Loucy (cell line): Measurements from ENCODE around the gene MMP2.

Source experiments
- H2AFZ ChIP-seq: fragments of 200-600 bp; sonication (generic); 2 replicates; pipeline ENCODE4 v1.6.0; 2016; ENCODE audit warnings: antibody characterized with exemption, mild to moderate bottlenecking, low read length, moderate library complexity
- H3F3A ChIP-seq: fragments of 200-600 bp; 2 replicates; pipeline ENCODE4 v1.6.0; 2016; ENCODE audit warnings: antibody characterized with exemption, low read depth, mild to moderate bottlenecking
- H3K27me3 ChIP-seq: fragments of 200-600 bp; sonication (generic); 2 replicates; pipeline ENCODE4 v1.6.1; 2014; ENCODE audit warnings: low read length, mild to moderate bottlenecking; ENCODE audit not compliant: insufficient read depth, poor library complexity, severe bottlenecking
- H3K36me3 ChIP-seq: fragments of 200-600 bp; sonication (generic); 2 replicates; pipeline ENCODE4 v1.6.1; 2016; ENCODE audit warnings: low read length; ENCODE audit not compliant: insufficient read depth
- H3K4me1 ChIP-seq: fragments of 200-600 bp; sonication (generic); 2 replicates; pipeline ENCODE4 v1.5.1; 2014; ENCODE audit warnings: low read length, mild to moderate bottlenecking; ENCODE audit not compliant: insufficient read depth, poor library complexity, severe bottlenecking
- H3K4me2 ChIP-seq: fragments of 200-600 bp; sonication (generic); 2 replicates; pipeline ENCODE4 v1.6.0; 2014; ENCODE audit warnings: antibody characterized with exemption, low read length, low read depth, mild to moderate bottlenecking; ENCODE audit not compliant: poor library complexity, severe bottlenecking
- H3K4me3 ChIP-seq: fragments of 200-600 bp; sonication (generic); 2 replicates; pipeline ENCODE4 v1.5.1; 2014; ENCODE audit warnings: low read length, mild to moderate bottlenecking, mixed read lengths; ENCODE audit not compliant: poor library complexity, severe bottlenecking
- H3K79me2 ChIP-seq: fragments of 200-600 bp; sonication (generic); 2 replicates; pipeline ENCODE4 v1.6.1; 2014; ENCODE audit warnings: low read length; ENCODE audit not compliant: insufficient read depth
- H3K9ac ChIP-seq: fragments of 200-600 bp; sonication (generic); 2 replicates; pipeline ENCODE4 v1.6.0; 2014; ENCODE audit warnings: mild to moderate bottlenecking, low read depth, low read length, moderate library complexity; ENCODE audit not compliant: poor library complexity, severe bottlenecking
- H3K9me2 ChIP-seq: fragments of 200-600 bp; sonication (generic); replicated peaks from 2 replicates; pipeline ENCODE4 v1.6.1; 2016; ENCODE audit warnings: low read depth, low read length, mixed read lengths
- H3K9me3 ChIP-seq: fragments of 200-600 bp; sonication (generic); 2 replicates; pipeline ENCODE4 v1.6.1; 2014; ENCODE audit warnings: mild to moderate bottlenecking, antibody characterized with exemption, low read length, low read depth; ENCODE audit not compliant: insufficient read depth
- H4K20me1 ChIP-seq: fragments of 200-600 bp; sonication (generic); 2 replicates; pipeline ENCODE4 v1.6.0; 2014; ENCODE audit warnings: antibody characterized with exemption, low read length, mild to moderate bottlenecking; ENCODE audit not compliant: insufficient read depth, poor library complexity, severe bottlenecking
- CTCF ChIP-seq: fragments of 200-600 bp; sonication (generic); conservative IDR thresholded peaks from 2 replicates; pipeline ENCODE4 v1.5.1; 2014; ENCODE audit warnings: mild to moderate bottlenecking, antibody characterized with exemption, low read length
- EZH2phosphoT487 ChIP-seq: fragments of 200-600 bp; IDR thresholded peaks from 2 replicates; pipeline ENCODE4 v1.6.1; 2018; ENCODE audit warnings: antibody characterized with exemption, mild to moderate bottlenecking, moderate library complexity, borderline replicate concordance

Gene MMP2

GRCh38 chr16:55469821-55470532, 9.0 kb upstream of the MMP2 start:
- H3K9ac ChIP-seq: no peak overlapping the region
- no peaks in the 10 kb centered on the region for H3K9me3 ChIP-seq
- no peak overlapping the region for H3K4me2 ChIP-seq
- no peak overlapping the region for H2AFZ ChIP-seq
- no peaks in the 10 kb centered on the region for H3F3A ChIP-seq
- TF ChIP-seq CTCF: no peak
- TF ChIP-seq EZH2phosphoT487: no peak
- H3K4me1 ChIP-seq: no peaks in the 10 kb centered on the region
- H3K4me3 ChIP-seq: no peak overlapping the region
- H3K36me3 ChIP-seq: no peaks in the 10 kb centered on the region
- no peaks in the 10 kb centered on the region for H3K79me2 ChIP-seq
- H4K20me1 ChIP-seq: no peaks in the 10 kb centered on the region
- no peaks in the 10 kb centered on the region for H3K9me2 ChIP-seq
- H3K27me3 ChIP-seq: no peaks in the 10 kb centered on the region

GRCh38 chr16:55470533-55471371, 8.2 kb upstream of the MMP2 start:
- Histone ChIP-seq H3K27me3 (no peaks in the 10 kb centered on the region), H3K36me3 (no peaks in the 10 kb centered on the region), H2AFZ (no peak overlapping the region), H3K4me2 (no peak overlapping the region), H4K20me1 (no peaks in the 10 kb centered on the region), H3K9me3 (no peaks in the 10 kb centered on the region), H3K79me2 (no peaks in the 10 kb centered on the region), H3K4me3 (no peak overlapping the region), H3K9me2 (no peaks in the 10 kb centered on the region), H3F3A (no peaks in the 10 kb centered on the region), H3K4me1 (no peaks in the 10 kb centered on the region), H3K9ac (no peak overlapping the region)
- TF ChIP-seq CTCF (no peak), EZH2phosphoT487 (no peak)

GRCh38 chr16:55471448-55472097, 7.4 kb upstream of the MMP2 start:
- Histone ChIP-seq H3K9me3 (no peaks in the 10 kb centered on the region), H3K4me3 (no peak overlapping the region), H3K4me2 (no peak overlapping the region), H3K79me2 (no peaks in the 10 kb centered on the region), H2AFZ (no peak overlapping the region), H3K9me2 (no peaks in the 10 kb centered on the region), H3K4me1 (no peaks in the 10 kb centered on the region), H3K27me3 (no peaks in the 10 kb centered on the region), H3K36me3 (no peaks in the 10 kb centered on the region), H4K20me1 (no peaks in the 10 kb centered on the region), H3K9ac (no peak overlapping the region), H3F3A (no peaks in the 10 kb centered on the region)
- TF ChIP-seq CTCF: no peak
- TF ChIP-seq EZH2phosphoT487: no peak
